HL-60 (cell line): ENCODE data around the gene SLC44A3.

Experiments used
- GABPA ChIP-seq: IDR thresholded peaks from 2 replicates; pipeline ENCODE4 v1.6.1; 2012; ENCODE audit warnings: low read depth
- POLR2AphosphoS5 ChIP-seq: IDR thresholded peaks from 2 replicates; pipeline ENCODE4 v1.6.1; 2012; ENCODE audit warnings: low read depth
- TF ChIP-seq, protein P1 (sequence below): IDR thresholded peaks from one replicate; pipeline ENCODE4 v1.5.1; 2011; ENCODE audit warnings: low read length, control low read depth, inconsistent platforms; ENCODE audit not compliant: insufficient read depth
- TF ChIP-seq, protein P2 (sequence below): IDR thresholded peaks from 2 replicates; pipeline ENCODE4 v1.6.1; 2012; ENCODE audit warnings: low read depth; ENCODE audit not compliant: insufficient replicate concordance

DNA sequence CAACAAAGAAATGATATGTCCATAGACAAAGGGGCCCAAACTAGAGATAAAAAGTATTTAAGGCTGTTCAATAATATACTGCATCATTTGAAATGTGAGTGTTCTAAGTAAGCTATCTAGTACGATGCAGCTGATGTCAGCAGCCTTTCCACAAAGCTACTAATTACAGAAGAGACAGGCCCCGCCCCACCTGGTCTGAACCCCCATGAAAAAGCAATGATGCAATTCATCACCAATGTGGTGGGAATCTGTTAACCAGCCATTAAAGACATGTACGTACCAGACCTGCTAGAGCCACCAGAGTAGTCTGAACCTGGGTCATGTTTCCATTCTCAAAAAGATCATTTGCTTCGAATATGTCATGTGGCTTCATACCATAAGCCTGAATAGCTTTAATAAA is 81.7 kb downstream of the SLC44A3 start:
- TF ChIP-seq, protein P1, sequence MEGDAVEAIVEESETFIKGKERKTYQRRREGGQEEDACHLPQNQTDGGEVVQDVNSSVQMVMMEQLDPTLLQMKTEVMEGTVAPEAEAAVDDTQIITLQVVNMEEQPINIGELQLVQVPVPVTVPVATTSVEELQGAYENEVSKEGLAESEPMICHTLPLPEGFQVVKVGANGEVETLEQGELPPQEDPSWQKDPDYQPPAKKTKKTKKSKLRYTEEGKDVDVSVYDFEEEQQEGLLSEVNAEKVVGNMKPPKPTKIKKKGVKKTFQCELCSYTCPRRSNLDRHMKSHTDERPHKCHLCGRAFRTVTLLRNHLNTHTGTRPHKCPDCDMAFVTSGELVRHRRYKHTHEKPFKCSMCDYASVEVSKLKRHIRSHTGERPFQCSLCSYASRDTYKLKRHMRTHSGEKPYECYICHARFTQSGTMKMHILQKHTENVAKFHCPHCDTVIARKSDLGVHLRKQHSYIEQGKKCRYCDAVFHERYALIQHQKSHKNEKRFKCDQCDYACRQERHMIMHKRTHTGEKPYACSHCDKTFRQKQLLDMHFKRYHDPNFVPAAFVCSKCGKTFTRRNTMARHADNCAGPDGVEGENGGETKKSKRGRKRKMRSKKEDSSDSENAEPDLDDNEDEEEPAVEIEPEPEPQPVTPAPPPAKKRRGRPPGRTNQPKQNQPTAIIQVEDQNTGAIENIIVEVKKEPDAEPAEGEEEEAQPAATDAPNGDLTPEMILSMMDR = no peak
- TF ChIP-seq, protein P2, sequence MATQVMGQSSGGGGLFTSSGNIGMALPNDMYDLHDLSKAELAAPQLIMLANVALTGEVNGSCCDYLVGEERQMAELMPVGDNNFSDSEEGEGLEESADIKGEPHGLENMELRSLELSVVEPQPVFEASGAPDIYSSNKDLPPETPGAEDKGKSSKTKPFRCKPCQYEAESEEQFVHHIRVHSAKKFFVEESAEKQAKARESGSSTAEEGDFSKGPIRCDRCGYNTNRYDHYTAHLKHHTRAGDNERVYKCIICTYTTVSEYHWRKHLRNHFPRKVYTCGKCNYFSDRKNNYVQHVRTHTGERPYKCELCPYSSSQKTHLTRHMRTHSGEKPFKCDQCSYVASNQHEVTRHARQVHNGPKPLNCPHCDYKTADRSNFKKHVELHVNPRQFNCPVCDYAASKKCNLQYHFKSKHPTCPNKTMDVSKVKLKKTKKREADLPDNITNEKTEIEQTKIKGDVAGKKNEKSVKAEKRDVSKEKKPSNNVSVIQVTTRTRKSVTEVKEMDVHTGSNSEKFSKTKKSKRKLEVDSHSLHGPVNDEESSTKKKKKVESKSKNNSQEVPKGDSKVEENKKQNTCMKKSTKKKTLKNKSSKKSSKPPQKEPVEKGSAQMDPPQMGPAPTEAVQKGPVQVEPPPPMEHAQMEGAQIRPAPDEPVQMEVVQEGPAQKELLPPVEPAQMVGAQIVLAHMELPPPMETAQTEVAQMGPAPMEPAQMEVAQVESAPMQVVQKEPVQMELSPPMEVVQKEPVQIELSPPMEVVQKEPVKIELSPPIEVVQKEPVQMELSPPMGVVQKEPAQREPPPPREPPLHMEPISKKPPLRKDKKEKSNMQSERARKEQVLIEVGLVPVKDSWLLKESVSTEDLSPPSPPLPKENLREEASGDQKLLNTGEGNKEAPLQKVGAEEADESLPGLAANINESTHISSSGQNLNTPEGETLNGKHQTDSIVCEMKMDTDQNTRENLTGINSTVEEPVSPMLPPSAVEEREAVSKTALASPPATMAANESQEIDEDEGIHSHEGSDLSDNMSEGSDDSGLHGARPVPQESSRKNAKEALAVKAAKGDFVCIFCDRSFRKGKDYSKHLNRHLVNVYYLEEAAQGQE = no peak
- TF ChIP-seq POLR2AphosphoS5 (no peak), GABPA (no peak)
